Common myeloid progenitor, CD34-positive (primary cell): ENCODE measurements around the gene FAM107B.

Source experiments
- CTCF ChIA-PET: fragments of 350-600 bp; sonication (Branson Sonifier 250); formaldehyde crosslinking; loops from one replicate; lab custom pipeline; 2021; ENCODE audit warnings: antibody characterized with exemption; lab: Charles Lee
- POLR2A ChIA-PET: fragments of 350-600 bp; sonication (Branson Sonifier 250); formaldehyde crosslinking; loops from one replicate; lab custom pipeline; 2021; ENCODE audit warnings: antibody characterized with exemption; lab: Charles Lee
- DNase-seq, 3 donors: peaks; one replicate each; pipeline versions ENCODE4 v3.0.0 to v3.0.0-alpha.2; 2013
- H3K27ac ChIP-seq, 2 experiments: 1 replicate in 1 of 2; 2 replicates in 1 of 2; pipeline ENCODE4 v1.7.0; 2013; ENCODE audit warnings: inconsistent platforms in 2 of 2, low read length in 2 of 2, mild to moderate bottlenecking in 2 of 2, low read depth in 1 of 2, moderate library complexity in 1 of 2; ENCODE audit not compliant: severe bottlenecking in 2 of 2, insufficient read depth in 1 of 2, poor library complexity in 1 of 2
- H3K27me3 ChIP-seq, 5 experiments: replicated peaks in 2 of 5; 1 replicate in 3 of 5; 2 replicates in 2 of 5; pipeline versions ENCODE4 v1.6.1 to v1.7.0; 2013; ENCODE audit warnings: low read length in 4 of 5, mild to moderate bottlenecking in 2 of 5, moderate library complexity in 2 of 5, inconsistent platforms in 1 of 5; ENCODE audit not compliant: insufficient read depth in 5 of 5, control insufficient read depth in 4 of 5
- H3K36me3 ChIP-seq, 4 experiments: 1 replicate in 2 of 4; 2 replicates in 2 of 4; pipeline versions ENCODE4 v1.6.1 to v1.7.0; 2013; ENCODE audit warnings: low read length in 3 of 4, control low read depth in 1 of 4, mild to moderate bottlenecking in 1 of 4; ENCODE audit not compliant: control insufficient read depth in 4 of 4, insufficient read depth in 4 of 4
- H3K4me1 ChIP-seq, 4 experiments: 1 replicate in 3 of 4; 2 replicates in 1 of 4; pipeline versions ENCODE4 v1.6.1 to v1.7.1; 2013; ENCODE audit warnings: low read length in 3 of 4, mild to moderate bottlenecking in 3 of 4, control low read depth in 1 of 4, inconsistent platforms in 1 of 4, moderate library complexity in 1 of 4; ENCODE audit not compliant: control insufficient read depth in 4 of 4, insufficient read depth in 4 of 4; ENCODE audit errors: control extremely low read depth in 1 of 4
- H3K4me3 ChIP-seq, 7 experiments: 1 replicate in 4 of 7; 2 replicates in 3 of 7; pipeline versions ENCODE4 v1.5.1 to v1.7.0; 2013; ENCODE audit warnings: mild to moderate bottlenecking in 7 of 7, low read length in 6 of 7, moderate library complexity in 6 of 7, inconsistent platforms in 2 of 7, low read depth in 2 of 7, control low read depth in 1 of 7; ENCODE audit not compliant: insufficient read depth in 4 of 7, control insufficient read depth in 1 of 7; ENCODE audit errors: extremely low read depth in 1 of 7
- H3K9me3 ChIP-seq, 5 experiments: 1 replicate in 4 of 5; 2 replicates in 1 of 5; pipeline versions ENCODE4 v1.6.1 to v1.7.1; 2013; ENCODE audit warnings: low read length in 4 of 5, mild to moderate bottlenecking in 2 of 5, inconsistent platforms in 1 of 5, low read depth in 1 of 5, moderate library complexity in 1 of 5; ENCODE audit not compliant: control insufficient read depth in 4 of 5, insufficient read depth in 2 of 5; ENCODE audit errors: control extremely low read depth in 1 of 5
- WGBS: methylation state at CpG from one replicate; pipeline ENCODE4 v1.1.5; 2013; ENCODE audit not compliant: insufficient coverage; 5-methylcytosine and 5-hydroxymethylcytosine counted together

Gene FAM107B

GRCh38 chr10:14526326-14526725 lies 248.4 kb downstream of the FAM107B start:
- POLR2A ChIA-PET: no interaction called here
- H3K27me3 ChIP-seq: no peaks in the 10 kb centered on the region
- no peak overlapping the region for H3K4me3 ChIP-seq
- H3K4me1 ChIP-seq: no peaks in the 10 kb centered on the region
- no peak for DNase-seq
- no peaks in the 10 kb centered on the region for H3K9me3 ChIP-seq
- WGBS: 100% methylated on average over 4 of the region's 7 CpGs
- H3K27ac ChIP-seq: no peak overlapping the region
- H3K36me3 ChIP-seq: peaks cover 0 to 30% (median 2%) of the 10 kb centered on the region in 4 experiments
- CTCF ChIA-PET: interaction anchor here (1.3 kb wide), 1 partner anchor 24 kb away, joined by 3 read pairs; no protein-coding TSS in a partner anchor

- DNase-seq: no peak
- H3K4me1 ChIP-seq: no peaks in the 10 kb centered on the region
- no peak overlapping the region for H3K27ac ChIP-seq
- no peaks in the 10 kb centered on the region for H3K9me3 ChIP-seq
- no peak overlapping the region for H3K4me3 ChIP-seq
- peaks cover 0 to 31% (median 6%) of the 10 kb centered on the region in 4 experiments for H3K36me3 ChIP-seq
- ChIA-PET POLR2A (no interaction called here), CTCF (interaction anchor here (1.5 to 1.9 kb wide), 2 partner anchors 11 to 12 kb away, joined by 4 to 6 read pairs; no protein-coding TSS in a partner anchor)
- H3K27me3 ChIP-seq: no peaks in the 10 kb centered on the region
- 90% methylated on average over 2 of the region's 3 CpGs for WGBS
These were observed 249.9 kb downstream of the FAM107B start for GRCh38 chr10:14524691-14525324.

- Histone ChIP-seq H3K4me1 (no peaks in the 10 kb centered on the region), H3K27me3 (no peaks in the 10 kb centered on the region), H3K27ac (no peak overlapping the region), H3K4me3 (no peak overlapping the region), H3K36me3 (peaks cover 0 to 25% (median 7%) of the 10 kb centered on the region in 4 experiments), H3K9me3 (no peaks in the 10 kb centered on the region)
- ChIA-PET POLR2A (no interaction called here), CTCF (no interaction called here)
- DNase-seq: no peak
- 97% methylated on average over 8 of the region's 10 CpGs for WGBS
These were observed 251.4 kb downstream of the FAM107B start for GRCh38 chr10:14523286-14523685.

GRCh38 chr10:14519785-14520184 lies 254.9 kb downstream of the FAM107B start:
- ChIA-PET CTCF (no interaction called here), POLR2A (no interaction called here)
- WGBS: 98% methylated on average over 6 of the region's 7 CpGs
- H3K4me1 ChIP-seq: no peaks in the 10 kb centered on the region
- H3K27me3 ChIP-seq: no peaks in the 10 kb centered on the region
- DNase-seq: no peak
- H3K4me3 ChIP-seq: no peak overlapping the region
- peaks cover 0 to 27% (median 6%) of the 10 kb centered on the region in 4 experiments for H3K36me3 ChIP-seq
- no peak overlapping the region for H3K27ac ChIP-seq
- no peaks in the 10 kb centered on the region for H3K9me3 ChIP-seq

GRCh38 chr10:14518149-14518548 lies 256.5 kb downstream of the FAM107B start:
- CTCF ChIA-PET: no interaction called here

GRCh38 chr10:14513123-14513522 lies 261.6 kb downstream of the FAM107B start:
- WGBS: 92% methylated on average over 4 of the region's 4 CpGs
- Histone ChIP-seq H3K27ac (no peak overlapping the region), H3K9me3 (peaks cover 0 to 14% (median 4%) of the 10 kb centered on the region in 5 experiments), H3K36me3 (peaks cover 0 to 2% (median 0%) of the 10 kb centered on the region in 4 experiments), H3K4me3 (no peak overlapping the region), H3K4me1 (peaks cover 0 to under 1% (median under 1%) of the 10 kb centered on the region in 4 experiments), H3K27me3 (peaks cover 0 to 4% (median 0%) of the 10 kb centered on the region in 5 experiments)
- POLR2A ChIA-PET: no interaction called here
- CTCF ChIA-PET: no interaction called here
- no peak for DNase-seq

More at GRCh38 chr10:14518149-14518548, 256.5 kb downstream of the FAM107B start:
- H3K9me3 ChIP-seq: no peaks in the 10 kb centered on the region
- H3K4me1 ChIP-seq: no peaks in the 10 kb centered on the region
- no peak overlapping the region for H3K4me3 ChIP-seq
- H3K27ac ChIP-seq: no peak overlapping the region
- no peaks in the 10 kb centered on the region for H3K27me3 ChIP-seq
- POLR2A ChIA-PET: no interaction called here
- H3K36me3 ChIP-seq: peaks cover 0 to 27% (median 6%) of the 10 kb centered on the region in 4 experiments
- WGBS: 100% methylated on average over 2 of the region's 3 CpGs
- DNase-seq: no peak

GRCh38 chr10:14510346-14510745 lies 264.4 kb downstream of the FAM107B start:
- ChIA-PET CTCF (no interaction called here), POLR2A (no interaction called here)
- no peak for DNase-seq
- Histone ChIP-seq H3K4me3 (no peak overlapping the region), H3K27me3 (peaks cover 0 to 7% (median 4%) of the 10 kb centered on the region in 5 experiments), H3K27ac (no peak overlapping the region), H3K4me1 (peaks cover 8 to 15% (median 14%) of the 10 kb centered on the region in 4 experiments), H3K9me3 (peaks cover 0 to 14% (median 4%) of the 10 kb centered on the region in 5 experiments), H3K36me3 (no peaks in the 10 kb centered on the region)
- WGBS: 84% methylated on average over 2 of the region's 2 CpGs
